HFFc6 (cell line): Measurements from ENCODE around the gene C5. TPM values are rescaled to one million over a fixed set of nuclear protein-coding genes. Genes with fewer than 3 reads are reported as not detected.

Experiments used
- DNase-seq: peaks from one replicate; pipeline ENCODE4 v3.0.0-alpha.2; 2018
- H3K27ac Mint-ChIP-seq: 2 replicates; pipeline ENCODE4 v1.8.0; 2020; ENCODE audit warnings: mild to moderate bottlenecking, mixed read lengths
- H3K27me3 Mint-ChIP-seq: 2 replicates; pipeline ENCODE4 v1.8.0; 2021; ENCODE audit warnings: mild to moderate bottlenecking, moderate library complexity, mixed read lengths; ENCODE audit not compliant: insufficient read depth
- H3K36me3 Mint-ChIP-seq: 2 replicates; pipeline ENCODE4 v1.8.0; 2021; ENCODE audit warnings: low read depth, mixed read lengths
- H3K4me1 Mint-ChIP-seq: 2 replicates; pipeline ENCODE4 v1.8.0; 2020; ENCODE audit warnings: low read depth, mixed read lengths
- H3K4me3 Mint-ChIP-seq: 2 replicates; pipeline ENCODE4 v1.8.0; 2020; ENCODE audit warnings: mild to moderate bottlenecking, moderate library complexity, mixed read lengths
- H3K9me3 Mint-ChIP-seq: 2 replicates; pipeline ENCODE4 v1.8.0; 2020; ENCODE audit warnings: mild to moderate bottlenecking, mixed read lengths
- total RNA-seq, 6 experiments: library from RNA; stranded (reverse); fragmentation: NEBNext Ultra II Directional; extraction: Animal tissue kit (Norgen Biotek cat#: 25700); gene quantifications; 2 replicates in 1 of 6; 3 replicates in 5 of 6; pipeline ENCODE4 v1.2.3, GENCODE V29; 2021
- TF ChIP-seq, protein P1 (sequence below): fragments of 200-600 bp; sonication (generic); IDR thresholded peaks from 2 replicates; pipeline ENCODE4 v1.5.0; 2021; ENCODE audit warnings: antibody characterized with exemption, mild to moderate bottlenecking

C5 gene
- total RNA-seq, 6 experiments from 2014 or later: 1.5 to 2.3 (median 2.1) TPM

DNA sequence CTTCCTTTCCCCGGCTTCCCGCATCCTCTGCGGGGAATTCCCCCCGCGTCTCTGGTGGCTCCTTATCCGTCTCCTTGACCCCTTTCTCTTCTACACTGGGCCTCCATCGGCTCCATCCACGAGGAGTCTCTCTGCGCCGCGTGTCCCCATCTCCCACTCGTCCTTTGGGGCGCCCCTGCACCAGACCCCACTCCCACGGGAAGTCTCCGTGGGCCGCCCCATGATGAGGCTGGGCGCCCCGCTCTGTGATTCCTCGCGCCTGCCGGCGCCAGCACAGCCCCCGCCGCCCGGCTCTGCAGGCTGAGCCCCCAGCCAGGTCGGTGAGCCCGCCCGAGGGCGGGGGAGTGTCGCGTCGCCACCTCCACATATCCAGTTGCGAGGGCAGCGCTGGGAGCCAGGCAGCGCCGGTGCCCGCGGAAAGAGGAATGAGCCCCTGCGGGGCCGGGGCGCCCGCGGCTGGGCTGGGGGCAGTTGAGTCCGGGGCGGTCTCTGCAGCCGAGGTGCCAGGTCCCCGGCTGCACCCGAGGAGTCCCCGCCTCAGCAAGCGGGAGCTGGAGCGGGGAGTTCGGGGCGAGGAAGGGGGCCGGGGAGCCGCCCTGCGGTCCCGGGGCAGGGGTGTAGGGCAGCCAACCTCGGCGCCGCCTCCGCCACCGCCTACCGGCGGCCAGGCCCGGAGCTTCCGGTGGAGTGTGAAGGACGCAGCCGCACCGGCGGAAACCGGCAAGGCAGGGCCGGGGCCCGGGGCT, 121.4 kb downstream of the C5 start:
- H3K4me3 Mint-ChIP-seq: peak overlapping the region; percentile 78
- H3K27ac Mint-ChIP-seq: peak overlapping the region; percentile 15; the same call in 1 of the 2 replicates
- H3K36me3 Mint-ChIP-seq: no peaks in the 10 kb centered on the region
- H3K4me1 Mint-ChIP-seq: peaks cover 57% of the 10 kb centered on the region
- no peaks in the 10 kb centered on the region for H3K9me3 Mint-ChIP-seq
- no peak for DNase-seq
- TF ChIP-seq, protein P1, sequence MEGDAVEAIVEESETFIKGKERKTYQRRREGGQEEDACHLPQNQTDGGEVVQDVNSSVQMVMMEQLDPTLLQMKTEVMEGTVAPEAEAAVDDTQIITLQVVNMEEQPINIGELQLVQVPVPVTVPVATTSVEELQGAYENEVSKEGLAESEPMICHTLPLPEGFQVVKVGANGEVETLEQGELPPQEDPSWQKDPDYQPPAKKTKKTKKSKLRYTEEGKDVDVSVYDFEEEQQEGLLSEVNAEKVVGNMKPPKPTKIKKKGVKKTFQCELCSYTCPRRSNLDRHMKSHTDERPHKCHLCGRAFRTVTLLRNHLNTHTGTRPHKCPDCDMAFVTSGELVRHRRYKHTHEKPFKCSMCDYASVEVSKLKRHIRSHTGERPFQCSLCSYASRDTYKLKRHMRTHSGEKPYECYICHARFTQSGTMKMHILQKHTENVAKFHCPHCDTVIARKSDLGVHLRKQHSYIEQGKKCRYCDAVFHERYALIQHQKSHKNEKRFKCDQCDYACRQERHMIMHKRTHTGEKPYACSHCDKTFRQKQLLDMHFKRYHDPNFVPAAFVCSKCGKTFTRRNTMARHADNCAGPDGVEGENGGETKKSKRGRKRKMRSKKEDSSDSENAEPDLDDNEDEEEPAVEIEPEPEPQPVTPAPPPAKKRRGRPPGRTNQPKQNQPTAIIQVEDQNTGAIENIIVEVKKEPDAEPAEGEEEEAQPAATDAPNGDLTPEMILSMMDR: peak; percentile 38; the same call in 1 of the 2 replicates
- no peaks in the 10 kb centered on the region; the same call in 1 of the 2 replicates for H3K27me3 Mint-ChIP-seq

DNA sequence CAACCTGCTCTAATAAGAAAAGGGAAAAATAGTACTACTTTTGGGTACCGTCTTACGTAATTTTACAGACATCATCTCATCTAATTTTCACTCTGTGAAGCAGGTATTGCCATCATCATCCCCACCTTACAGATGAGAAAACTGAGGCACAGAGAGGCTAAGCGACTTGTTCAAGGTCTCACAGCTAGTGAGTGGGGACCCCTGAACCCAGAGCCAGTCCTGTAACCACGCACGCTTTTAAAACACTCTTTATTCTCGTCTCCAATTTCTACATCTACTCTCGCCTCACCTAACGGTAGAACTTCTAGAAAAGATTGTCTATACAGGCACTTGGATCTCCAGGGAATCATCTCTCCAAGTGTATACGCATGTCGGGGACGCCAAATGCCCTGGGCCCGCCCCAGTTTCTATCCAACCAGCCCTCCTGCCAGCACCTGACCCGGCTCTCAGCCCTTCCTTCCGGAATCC, 122.0 kb downstream of the C5 start:
- Mint-ChIP-seq H3K36me3 (no peaks in the 10 kb centered on the region), H3K9me3 (no peaks in the 10 kb centered on the region), H3K27me3 (no peaks in the 10 kb centered on the region; the same call in 1 of the 2 replicates), H3K27ac (peak overlapping the region; percentile 15; the same call in 1 of the 2 replicates), H3K4me3 (peak overlapping the region; percentile 78), H3K4me1 (peaks cover 57% of the 10 kb centered on the region)
- no peak for DNase-seq
- TF ChIP-seq, protein P1: no peak

DNA sequence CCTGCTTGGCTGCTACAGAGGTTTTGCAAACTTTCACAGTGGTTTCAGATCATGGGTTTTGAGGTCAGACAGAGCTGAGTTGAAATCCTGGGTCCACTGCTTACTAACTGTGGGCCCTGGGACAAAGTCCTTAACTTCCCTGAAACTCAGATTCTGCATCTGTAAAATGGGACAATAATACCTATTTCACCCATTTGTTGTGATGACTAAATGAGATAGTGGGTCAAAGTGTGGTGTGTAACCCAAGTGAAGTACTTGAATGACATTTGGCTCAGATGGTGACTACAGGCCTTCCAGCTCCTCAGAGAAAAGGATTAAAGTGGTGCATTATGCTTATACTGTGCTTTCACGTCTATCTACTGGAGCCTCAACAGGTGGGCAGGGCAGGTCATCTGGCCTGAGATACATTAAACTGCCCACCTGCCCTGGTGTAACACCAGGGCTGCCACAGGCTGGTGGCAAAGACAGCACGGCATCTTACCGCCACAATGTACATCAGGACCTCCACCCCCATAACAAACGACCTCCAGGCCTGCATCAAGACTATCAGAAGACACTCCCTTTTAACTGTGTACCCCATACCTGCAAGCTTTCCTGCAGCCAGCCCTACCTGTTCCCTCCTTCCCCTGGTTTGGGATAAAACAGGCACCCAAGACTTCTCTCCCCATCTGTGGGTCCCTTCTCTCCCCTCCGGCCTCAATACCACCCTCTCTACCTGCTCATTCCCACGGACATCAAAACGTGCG, 122.6 kb downstream of the C5 start:
- peak overlapping the region; percentile 15; the same call in 1 of the 2 replicates for H3K27ac Mint-ChIP-seq

DNA sequence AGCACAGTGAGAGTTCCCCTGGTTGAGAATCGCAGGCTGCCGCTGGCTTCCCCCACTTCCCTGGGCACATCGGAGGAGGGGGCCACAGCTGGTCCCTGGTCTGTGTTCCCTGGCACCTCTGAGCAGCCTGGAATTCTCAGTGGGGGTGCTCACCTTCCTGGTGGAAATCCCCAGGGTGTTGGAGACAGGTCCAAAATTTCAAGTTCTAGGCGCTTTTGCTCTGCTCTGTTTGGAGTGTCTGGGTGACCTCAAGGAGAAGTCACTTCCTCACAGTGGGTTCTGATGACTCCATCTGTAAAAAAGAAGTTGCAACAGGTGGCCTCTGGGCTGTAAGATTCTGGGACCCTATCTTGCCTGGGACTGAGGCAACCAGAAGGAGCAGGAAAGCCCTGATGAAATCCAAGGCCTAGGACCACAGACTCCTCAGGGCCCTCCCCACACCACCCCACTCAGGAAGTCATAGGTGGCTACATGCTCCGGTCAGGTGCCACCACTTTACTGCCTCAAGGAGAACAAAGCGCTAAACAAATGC, 123.6 kb downstream of the C5 start, which contains the start of gene TRAF1:
TSS of gene TRAF1 (minus strand) at position 400 of the 532 bp plus-strand sequence. CDS start 721 bp downstream, outside the sequence.
- peak within 1 kb of the TSS; percentile 39 for H3K4me3 Mint-ChIP-seq
- no peak for DNase-seq
- H3K27ac Mint-ChIP-seq: peak within 1 kb of the TSS; percentile 88
- H3K27me3 Mint-ChIP-seq: no peaks in the 10 kb centered on the region; the same call in 1 of the 2 replicates
- TF ChIP-seq, protein P1: no peak
- no peaks in the 10 kb centered on the region for H3K36me3 Mint-ChIP-seq
- peaks cover 52% of the 10 kb centered on the region for H3K4me1 Mint-ChIP-seq
- no peaks in the 10 kb centered on the region for H3K9me3 Mint-ChIP-seq

More for the DNA sequence above, 122.6 kb downstream of the C5 start:
- Mint-ChIP-seq H3K9me3 (no peaks in the 10 kb centered on the region), H3K36me3 (no peaks in the 10 kb centered on the region), H3K4me3 (no peak overlapping the region), H3K4me1 (peaks cover 57% of the 10 kb centered on the region), H3K27me3 (no peaks in the 10 kb centered on the region; the same call in 1 of the 2 replicates)
- DNase-seq: no peak
- TF ChIP-seq, protein P1: no peak
